Left lung (tissue), 10 donors: ENCODE data around the gene ZC3HAV1. TPM values are rescaled to one million over a fixed set of nuclear protein-coding genes. Genes with fewer than 3 reads are reported as not detected.
"Not testable (repeated sequence)": the region's sequence is repeated elsewhere in the genome, so short reads cannot be mapped to it uniquely, and the experiment has no call there.

ENCODE experiments used
- ATAC-seq: fragments of 200-7000 bp; cut with Tn5 transposase; one replicate; pipeline ENCODE4 v1.9.1; 2020; ENCODE audit warnings: moderate library complexity
- DNase-seq, 4 donors: peaks; one replicate each; pipeline ENCODE4 v3.0.0-alpha.2; 2013 to 2020
- H3K27ac ChIP-seq, 2 donors: fragments of 200-600 bp; sonication (generic) in 1 of 2; one replicate each; pipeline versions ENCODE4 v1.5.0 to v1.8.0; 2020 to 2021
- H3K27me3 ChIP-seq, 2 donors: fragments of 200-600 bp; sonication (generic) in 1 of 2; one replicate each; pipeline versions ENCODE4 v1.5.0 to v1.8.0; 2020 to 2021
- H3K36me3 ChIP-seq, 2 donors: fragments of 200-600 bp; sonication (generic) in 1 of 2; one replicate each; pipeline versions ENCODE4 v1.5.0 to v1.8.0; 2020 to 2021
- H3K4me1 ChIP-seq, 2 donors: fragments of 200-600 bp; one replicate each; pipeline ENCODE4 v1.8.0; 2021
- H3K4me3 ChIP-seq, 2 donors: fragments of 200-600 bp; sonication (generic) in 1 of 2; one replicate each; pipeline versions ENCODE4 v1.5.0 to v1.8.0; 2020 to 2021; ENCODE audit warnings: mild to moderate bottlenecking in 1 of 2
- H3K9me3 ChIP-seq, 2 donors: fragments of 200-600 bp; sonication (generic) in 1 of 2; one replicate each; pipeline versions ENCODE4 v1.5.0 to v1.8.0; 2020 to 2021
- CTCF ChIP-seq, 2 donors: fragments of 200-600 bp; sonication (generic) in 1 of 2; IDR thresholded peaks; one replicate each; pipeline versions ENCODE4 v1.5.0 to v1.8.0; 2021; ENCODE audit warnings: antibody characterized with exemption in 2 of 2
- intact Hi-C, 2 donors: fragments of 100-400 bp; cut with DNase I; formaldehyde crosslinking; loops; one replicate each; pipeline versions ENCODE4 v1.11.2 to v1.14.2; 2022
- polyA plus RNA-seq, 6 donors: library from polyadenylated mRNA; unstranded; fragments of 120-200 nt; gene quantifications; one replicate each; pipeline ENCODE4 v1.2.1, GENCODE V29; 2013; ENCODE audit not compliant: insufficient read length in 6 of 6
- total RNA-seq, 2 donors: library from RNA; stranded (reverse); fragmentation: NEBNext Ultra II Directional; extraction: Animal tissue kit (Norgen Biotek cat#: 25700); gene quantifications; one replicate each; pipeline ENCODE4 v1.2.1, GENCODE V29; 2021
- donor health status: DM: no; HTN: yes; CAD: no.
- donor health status: DM: no; HTN: no; CAD: no.

ZC3HAV1 gene
- total and polyA plus RNA-seq, 8 donors, result 16.0 to 45.5 (median 22.4) TPM

GRCh38 chr7:139125657-139126056, 16.1 kb upstream of the ZC3HAV1 start:
- Histone ChIP-seq H3K4me3 (no peak overlapping the region), H3K9me3 (no peaks in the 10 kb centered on the region), H3K27ac (no peak overlapping the region), H3K27me3 (no peaks in the 10 kb centered on the region), H3K4me1 (no peaks in the 10 kb centered on the region), H3K36me3 (no peaks in the 10 kb centered on the region)
- ATAC-seq (no peak), DNase-seq (no peak)
- intact Hi-C loops, result no loop called here
- TF ChIP-seq CTCF (IDR thresholded peaks at IDR 0.05), result no peak

- H3K27me3 ChIP-seq, H3K4me3 ChIP-seq, H3K27ac ChIP-seq, ATAC-seq, H3K36me3 ChIP-seq, H3K4me1 ChIP-seq, H3K9me3 ChIP-seq, intact Hi-C loops, DNase-seq: not testable (repeated sequence)
Observed at GRCh38 chr7:139124995-139125394, 15.5 kb upstream of the ZC3HAV1 start.

GRCh38 chr7:139124084-139124914, 14.8 kb upstream of the ZC3HAV1 start:
- no peaks in the 10 kb centered on the region for H3K9me3 ChIP-seq
- no peaks in the 10 kb centered on the region for H3K27me3 ChIP-seq
- DNase-seq (no peak), ATAC-seq (no peak)
- no peak overlapping the region for H3K27ac ChIP-seq
- intact Hi-C loops, result no loop called here
- peaks cover 0 to under 1% of the 10 kb centered on the region in 2 donors for H3K4me1 ChIP-seq
- no peak for TF ChIP-seq CTCF (IDR thresholded peaks at IDR 0.05)
- H3K36me3 ChIP-seq, result no peaks in the 10 kb centered on the region
- no peak overlapping the region for H3K4me3 ChIP-seq

- Histone ChIP-seq H3K4me3 (no peak overlapping the region), H3K27me3 (no peaks in the 10 kb centered on the region), H3K27ac (peak overlapping the region in 1 of 2 donors; percentile 82), H3K9me3 (no peaks in the 10 kb centered on the region), H3K4me1 (peaks cover 0 to 22% of the 10 kb centered on the region in 2 donors), H3K36me3 (no peaks in the 10 kb centered on the region)
- intact Hi-C loops, result no loop called here
- no peak for TF ChIP-seq CTCF (IDR thresholded peaks at IDR 0.05)
- no peak for DNase-seq
- ATAC-seq, result no peak
Observed at GRCh38 chr7:139119486-139119849, 9.9 kb upstream of the ZC3HAV1 start.

- Histone ChIP-seq H3K27ac (peak overlapping the region in 1 of 2 donors; percentile 82), H3K36me3 (no peaks in the 10 kb centered on the region), H3K4me1 (peaks cover 0 to 22% of the 10 kb centered on the region in 2 donors), H3K27me3 (no peaks in the 10 kb centered on the region), H3K4me3 (peak overlapping the region in 1 of 2 donors; percentile 17), H3K9me3 (no peaks in the 10 kb centered on the region)
- no peak for DNase-seq
- no peak for TF ChIP-seq CTCF (IDR thresholded peaks at IDR 0.05)
- peak; percentile 23 for ATAC-seq
- intact Hi-C loops, result no loop called here
Observed at GRCh38 chr7:139118805-139119485, 9.4 kb upstream of the ZC3HAV1 start.
